GM12878 (cell line): ENCODE results near the gene VSTM1. TPM values are rescaled to one million over a fixed set of nuclear protein-coding genes. Genes with fewer than 3 reads are reported as not detected.

Experiments used
- ATAC-seq: fragments of 200-7000 bp; cut with Tn5 transposase; 3 replicates; pipeline ENCODE4 v1.9.1; 2020; ENCODE audit warnings: mild to moderate bottlenecking, moderate library complexity
- BruUV-seq: library from RNA; stranded (reverse); fragments of 400-500 nt; replicated peaks from 2 replicates; lab custom pipeline; 2021; lab: Mats Ljungman, UMichigan
- CTCF ChIA-PET: fragments of 300-600 bp; sonication (Branson Sonifier 250); formaldehyde crosslinking; extraction: SDS; loops from one replicate; lab custom pipeline; 2021; ENCODE audit warnings: inconsistent platforms; lab: Yijun Ruan, JAX
- POLR2A ChIA-PET: fragments of 350-600 bp; formaldehyde crosslinking; extraction: SDS; loops from one replicate; lab custom pipeline; 2021; ENCODE audit warnings: inconsistent platforms; lab: Charles Lee
- RAD21 ChIA-PET: fragments of 300-600 bp; sonication (Branson Sonifier 250); formaldehyde crosslinking; loops from one replicate; lab custom pipeline; 2023; ENCODE audit warnings: antibody characterized with exemption; ENCODE audit not compliant: unreplicated experiment; lab: Charles Lee
- SMC1A ChIA-PET: fragments of 300-600 bp; sonication (Branson Sonifier 250); formaldehyde crosslinking; loops from one replicate; lab custom pipeline; 2023; ENCODE audit not compliant: unreplicated experiment, uncharacterized antibody; lab: Charles Lee
- DNase-seq: peaks from one replicate; pipeline ENCODE4 v3.0.0-alpha.2; 2011; ENCODE audit warnings: low read depth, low spot score
- FAIRE-seq: peaks from 3 replicates; lab custom pipeline; 2011; peaks lifted over from hg19 to GRCh38; lab: Jason Lieb, UNC
- H2AFZ ChIP-seq: 2 replicates; pipeline ENCODE4 v1.6.0; 2011; ENCODE audit warnings: low read depth, low read length, control low read depth; ENCODE audit not compliant: control insufficient read depth
- H3K27ac ChIP-seq: 2 replicates; pipeline ENCODE4 v1.5.1; 2011; ENCODE audit warnings: control low read depth; ENCODE audit not compliant: control insufficient read depth, insufficient read depth
- H3K27me3 ChIP-seq, 2 experiments: replicated peaks in 1 of 2; 2 replicates each; pipeline versions ENCODE4 v1.6.0 to v1.6.1; 2011; ENCODE audit warnings: low read length in 1 of 2; ENCODE audit not compliant: control insufficient read depth in 2 of 2, insufficient read depth in 2 of 2
- H3K36me3 ChIP-seq, 2 experiments: 2 replicates each; pipeline ENCODE4 v1.5.1; 2011; ENCODE audit warnings: low read length in 1 of 2; ENCODE audit not compliant: control insufficient read depth in 2 of 2, insufficient read depth in 2 of 2
- H3K4me1 ChIP-seq: 2 replicates; pipeline ENCODE4 v1.6.1; 2011; ENCODE audit warnings: mild to moderate bottlenecking, low read length, moderate library complexity, mixed read lengths; ENCODE audit not compliant: control insufficient read depth, insufficient read depth
- H3K4me2 ChIP-seq: 2 replicates; pipeline ENCODE4 v1.6.0; 2011; ENCODE audit warnings: control low read depth; ENCODE audit not compliant: control insufficient read depth, insufficient read depth
- H3K4me3 ChIP-seq: fragments of 200-600 bp; sonication (generic); 2 replicates; pipeline ENCODE4 v1.5.1; 2016
- H3K79me2 ChIP-seq: 2 replicates; pipeline ENCODE4 v1.6.0; 2011; ENCODE audit warnings: low read length; ENCODE audit not compliant: control insufficient read depth, insufficient read depth
- H3K9ac ChIP-seq: 2 replicates; pipeline ENCODE4 v1.8.0; 2011; ENCODE audit warnings: low read length, control low read depth, mixed read lengths; ENCODE audit not compliant: control insufficient read depth, insufficient read depth
- H3K9me3 ChIP-seq: replicated peaks from 3 replicates; pipeline ENCODE4 v1.5.1; 2011; ENCODE audit warnings: mild to moderate bottlenecking, low read length; ENCODE audit not compliant: control insufficient read depth, insufficient read depth
- H4K20me1 ChIP-seq: 2 replicates; pipeline ENCODE4 v1.6.0; 2011; ENCODE audit not compliant: control insufficient read depth, insufficient read depth
- BMI1 ChIP-seq: fragments of 450-650 bp; IDR thresholded peaks from 2 replicates; pipeline ENCODE4 v1.6.1; 2016; ENCODE audit warnings: mild to moderate bottlenecking, moderate library complexity, borderline replicate concordance
- NFYA ChIP-seq: IDR thresholded peaks from 2 replicates; pipeline ENCODE4 v1.6.1; 2011; ENCODE audit warnings: low read depth, mild to moderate bottlenecking, low read length, improper control_type of control experiment, borderline replicate concordance
- SMAD5 ChIP-seq: IDR thresholded peaks from 2 replicates; pipeline ENCODE4 v1.6.1; 2016; ENCODE audit warnings: antibody characterized with exemption, low read depth
- SMC3 ChIP-seq: IDR thresholded peaks from 2 replicates; pipeline ENCODE4 v1.6.1; 2011; ENCODE audit warnings: low read length, improper control_type of control experiment, borderline replicate concordance
- SP1 ChIP-seq: IDR thresholded peaks from one replicate; pipeline ENCODE4 v1.6.1; 2011; ENCODE audit warnings: low read depth, low read length
- WGBS: methylation state at CpG from one replicate; pipeline ENCODE4 v1.1.6; 2016; ENCODE audit warnings: low lambda C conversion rate; ENCODE audit not compliant: insufficient replicate concordance, insufficient coverage; ENCODE audit errors: missing lambda C conversion rate; 5-methylcytosine and 5-hydroxymethylcytosine counted together
- in situ Hi-C: fragments of 300-500 bp; cut with MboI; formaldehyde crosslinking; loops from 9 replicates; pipeline ENCODE4 v1.14.3; 2018; ENCODE audit warnings: mixed read lengths
- intact Hi-C: fragments of 100-400 bp; cut with micrococcal nuclease; formaldehyde crosslinking; loops from one replicate; pipeline ENCODE4 v1.14.2; 2022; ENCODE audit not compliant: unreplicated experiment
- polyA plus RNA-seq, 11 experiments: library from polyadenylated mRNA; depleted of rRNA in 4 of 11; unstranded in 6 of 11; stranded (reverse) in 5 of 11; fragments of >200 nt; fragmentation: Nextera tagmentation in 4 of 11; fragmentation: Illumina TruSeq in 1 of 11; extraction: Ambion mirVana in 4 of 11; extraction: Trizol in 1 of 11; gene quantifications; 1 replicate in 1 of 11; 2 replicates in 10 of 11; pipeline versions ENCODE4 v1.2.1 to v1.2.3, GENCODE V29; 2011 to 2016; ENCODE audit warnings: inconsistent platforms in 2 of 11, missing spikeins in 2 of 11, low read depth in 1 of 11
- total RNA-seq, 4 experiments: library from RNA; depleted of rRNA in 3 of 4; stranded (reverse); fragments of >200 nt in 3 of 4; fragmentation: Illumina TruSeq in 1 of 4; extraction: Trizol in 1 of 4; gene quantifications; 2 replicates each; pipeline versions ENCODE4 v1.2.1 to v1.2.3, GENCODE V29; 2013 to 2021
- TF ChIP-seq, protein P1 (sequence below): fragments of 450-650 bp; conservative IDR thresholded peaks from 2 replicates; pipeline ENCODE4 v1.6.1; 2017; ENCODE audit warnings: mild to moderate bottlenecking, moderate library complexity
- TF ChIP-seq, protein P2 (sequence below): IDR thresholded peaks from 2 replicates; pipeline ENCODE4 v1.6.1; 2011; ENCODE audit warnings: borderline replicate concordance, low read depth, mild to moderate bottlenecking, moderate library complexity, low read length; ENCODE audit not compliant: insufficient read depth, poor library complexity, severe bottlenecking
- TF ChIP-seq, protein P3 (sequence below), 3 experiments: IDR thresholded peaks in 2 of 3; conservative IDR thresholded peaks in 1 of 3; 2 replicates each; pipeline ENCODE4 v1.5.1; 2011; ENCODE audit warnings: low read depth in 3 of 3, low read length in 3 of 3, mild to moderate bottlenecking in 3 of 3, control low read depth in 2 of 3, moderate library complexity in 2 of 3, inconsistent platforms in 1 of 3, mixed read lengths in 1 of 3; ENCODE audit not compliant: control insufficient read depth in 2 of 3, insufficient read depth in 1 of 3; ENCODE audit errors: extremely low read depth in 1 of 3

VSTM1 gene
- total and polyA plus RNA-seq, 10 of the 15 experiments (the other 5 are each of a cell fraction or from before 2014, with no cell fraction given): not detected

DNA sequence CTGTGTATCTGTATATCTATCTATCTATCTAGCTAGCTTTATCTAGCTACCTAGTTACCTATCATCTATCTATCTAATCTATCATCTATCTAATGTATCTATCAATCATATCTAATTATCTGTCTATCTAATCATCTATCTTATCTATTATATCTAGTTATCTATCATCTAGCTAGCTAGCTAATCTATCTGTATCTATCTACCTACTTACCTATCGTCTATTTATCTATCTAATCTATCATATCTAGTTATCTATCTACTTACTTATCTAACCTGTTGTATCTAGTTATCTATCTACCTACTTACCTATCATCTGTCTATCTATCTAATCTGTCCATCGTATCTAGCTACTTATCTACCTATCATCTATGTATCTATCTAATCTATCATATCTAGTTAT lies 17.9 kb downstream of the VSTM1 start:
- Histone ChIP-seq H3K27me3 (no peaks in the 10 kb centered on the region), H3K4me2 (no peak overlapping the region)
- TF ChIP-seq, protein P1, sequence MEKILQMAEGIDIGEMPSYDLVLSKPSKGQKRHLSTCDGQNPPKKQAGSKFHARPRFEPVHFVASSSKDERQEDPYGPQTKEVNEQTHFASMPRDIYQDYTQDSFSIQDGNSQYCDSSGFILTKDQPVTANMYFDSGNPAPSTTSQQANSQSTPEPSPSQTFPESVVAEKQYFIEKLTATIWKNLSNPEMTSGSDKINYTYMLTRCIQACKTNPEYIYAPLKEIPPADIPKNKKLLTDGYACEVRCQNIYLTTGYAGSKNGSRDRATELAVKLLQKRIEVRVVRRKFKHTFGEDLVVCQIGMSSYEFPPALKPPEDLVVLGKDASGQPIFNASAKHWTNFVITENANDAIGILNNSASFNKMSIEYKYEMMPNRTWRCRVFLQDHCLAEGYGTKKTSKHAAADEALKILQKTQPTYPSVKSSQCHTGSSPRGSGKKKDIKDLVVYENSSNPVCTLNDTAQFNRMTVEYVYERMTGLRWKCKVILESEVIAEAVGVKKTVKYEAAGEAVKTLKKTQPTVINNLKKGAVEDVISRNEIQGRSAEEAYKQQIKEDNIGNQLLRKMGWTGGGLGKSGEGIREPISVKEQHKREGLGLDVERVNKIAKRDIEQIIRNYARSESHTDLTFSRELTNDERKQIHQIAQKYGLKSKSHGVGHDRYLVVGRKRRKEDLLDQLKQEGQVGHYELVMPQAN: no peak
- TF ChIP-seq NFYA: no peak
- TF ChIP-seq BMI1: no peak
- TF ChIP-seq, protein P2, sequence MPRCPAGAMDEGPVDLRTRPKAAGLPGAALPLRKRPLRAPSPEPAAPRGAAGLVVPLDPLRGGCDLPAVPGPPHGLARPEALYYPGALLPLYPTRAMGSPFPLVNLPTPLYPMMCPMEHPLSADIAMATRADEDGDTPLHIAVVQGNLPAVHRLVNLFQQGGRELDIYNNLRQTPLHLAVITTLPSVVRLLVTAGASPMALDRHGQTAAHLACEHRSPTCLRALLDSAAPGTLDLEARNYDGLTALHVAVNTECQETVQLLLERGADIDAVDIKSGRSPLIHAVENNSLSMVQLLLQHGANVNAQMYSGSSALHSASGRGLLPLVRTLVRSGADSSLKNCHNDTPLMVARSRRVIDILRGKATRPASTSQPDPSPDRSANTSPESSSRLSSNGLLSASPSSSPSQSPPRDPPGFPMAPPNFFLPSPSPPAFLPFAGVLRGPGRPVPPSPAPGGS: no peak
- no peak for TF ChIP-seq SP1
- TF ChIP-seq, protein P3, sequence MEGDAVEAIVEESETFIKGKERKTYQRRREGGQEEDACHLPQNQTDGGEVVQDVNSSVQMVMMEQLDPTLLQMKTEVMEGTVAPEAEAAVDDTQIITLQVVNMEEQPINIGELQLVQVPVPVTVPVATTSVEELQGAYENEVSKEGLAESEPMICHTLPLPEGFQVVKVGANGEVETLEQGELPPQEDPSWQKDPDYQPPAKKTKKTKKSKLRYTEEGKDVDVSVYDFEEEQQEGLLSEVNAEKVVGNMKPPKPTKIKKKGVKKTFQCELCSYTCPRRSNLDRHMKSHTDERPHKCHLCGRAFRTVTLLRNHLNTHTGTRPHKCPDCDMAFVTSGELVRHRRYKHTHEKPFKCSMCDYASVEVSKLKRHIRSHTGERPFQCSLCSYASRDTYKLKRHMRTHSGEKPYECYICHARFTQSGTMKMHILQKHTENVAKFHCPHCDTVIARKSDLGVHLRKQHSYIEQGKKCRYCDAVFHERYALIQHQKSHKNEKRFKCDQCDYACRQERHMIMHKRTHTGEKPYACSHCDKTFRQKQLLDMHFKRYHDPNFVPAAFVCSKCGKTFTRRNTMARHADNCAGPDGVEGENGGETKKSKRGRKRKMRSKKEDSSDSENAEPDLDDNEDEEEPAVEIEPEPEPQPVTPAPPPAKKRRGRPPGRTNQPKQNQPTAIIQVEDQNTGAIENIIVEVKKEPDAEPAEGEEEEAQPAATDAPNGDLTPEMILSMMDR (IDR thresholded peaks at IDR 0.05 in 2 of 3, conservative IDR thresholded peaks at IDR 0.05 in 1 of 3; ENCODE audit: control insufficient read depth in 2 of 3, extremely low read depth in 1 of 3, insufficient read depth in 1 of 3, low read depth in 3 of 3, low read length in 3 of 3): no peak
- no peak for TF ChIP-seq SMC3
- TF ChIP-seq SMAD5: no peak
- TF ChIP-seq, all 136 proteins: peak for 0
- H3K36me3 ChIP-seq: no peaks in the 10 kb centered on the region
- ChIA-PET RAD21 (no interaction called here), SMC1A (no interaction called here), POLR2A (no interaction called here), CTCF (interaction anchor here (0.7 kb wide), 1 partner anchor 585 kb away, joined by 4 read pairs; no protein-coding TSS in a partner anchor)
- no peak overlapping the region for H2AFZ ChIP-seq
- BruUV-seq: no TSS peak
- intact Hi-C loops: no loop called here
- no peaks in the 10 kb centered on the region for H4K20me1 ChIP-seq
- 14% methylated on average over 2 of the region's 2 CpGs for WGBS
- H3K9ac ChIP-seq: no peak overlapping the region
- no peaks in the 10 kb centered on the region for H3K4me1 ChIP-seq
- in situ Hi-C loops: no loop called here
- H3K9me3 ChIP-seq: no peaks in the 10 kb centered on the region; the same call in 2 of the 3 replicates
- no peak for ATAC-seq
- no peak for FAIRE-seq
- no peak overlapping the region for H3K4me3 ChIP-seq
- no peaks in the 10 kb centered on the region for H3K79me2 ChIP-seq
- no peak overlapping the region for H3K27ac ChIP-seq
- DNase-seq: no peak
